Activated T-helper 17 cell treated with anti-CD3 and anti-CD28 coated beads, Interleukin-2, amount 50 U/mL, for 72 hours (primary cell): ENCODE data around the gene STAM. TPM values are rescaled to one million over a fixed set of nuclear protein-coding genes. Genes with fewer than 3 reads are reported as not detected.

Experiments used
- ATAC-seq: fragments of 150-1000 bp; cut with Tn5 transposase; replicated peaks from 2 replicates; pipeline ENCODE4 v1.10.0; 2021; ENCODE audit warnings: mild to moderate bottlenecking, moderate library complexity
- H3K27ac Mint-ChIP-seq: one replicate; pipeline ENCODE4 v1.8.0; 2022; ENCODE audit warnings: mixed read lengths
- H3K27me3 Mint-ChIP-seq: one replicate; pipeline ENCODE4 v1.8.0; 2022; ENCODE audit warnings: mixed read lengths
- H3K36me3 Mint-ChIP-seq: one replicate; pipeline ENCODE4 v1.8.0; 2022; ENCODE audit warnings: low read depth, mild to moderate bottlenecking, mixed read lengths
- H3K4me1 Mint-ChIP-seq: one replicate; pipeline ENCODE4 v1.8.0; 2022; ENCODE audit warnings: mixed read lengths
- H3K4me3 Mint-ChIP-seq: one replicate; pipeline ENCODE4 v1.8.0; 2022; ENCODE audit warnings: mild to moderate bottlenecking, mixed read lengths
- H3K9me3 Mint-ChIP-seq: one replicate; pipeline ENCODE4 v1.8.0; 2022; ENCODE audit warnings: mixed read lengths
- total RNA-seq, 2 donors: library from RNA; stranded (reverse); gene quantifications; one replicate each; pipeline ENCODE4 v1.2.3, GENCODE V29; 2022

The STAM gene
- total RNA-seq, 2 donors from 2014 or later = 27.0 to 35.4 TPM

DNA sequence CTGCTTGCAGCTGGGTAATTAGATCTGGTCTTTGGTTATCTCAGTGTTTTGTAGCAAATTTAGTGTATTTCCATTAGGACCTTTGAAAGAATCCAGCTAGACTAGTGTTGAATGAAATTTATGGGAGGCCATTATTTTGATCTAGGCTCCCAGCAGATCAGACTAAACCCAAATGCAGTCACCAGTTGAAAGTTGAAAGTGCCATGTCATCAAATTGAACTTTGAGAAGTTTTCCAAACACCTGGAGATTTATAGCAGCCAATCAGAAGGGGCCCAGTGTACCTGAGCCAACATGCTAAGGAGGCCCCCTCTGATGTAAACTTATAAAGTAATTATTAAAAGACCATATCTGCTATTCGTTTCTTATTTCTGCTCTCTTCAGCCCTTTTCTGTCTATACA, 96.7 kb downstream of the STAM start:
- no peak overlapping the region for H3K27ac Mint-ChIP-seq
- H3K9me3 Mint-ChIP-seq = no peaks in the 10 kb centered on the region
- no peaks in the 10 kb centered on the region for H3K27me3 Mint-ChIP-seq
- H3K36me3 Mint-ChIP-seq = no peaks in the 10 kb centered on the region
- no peak overlapping the region for H3K4me3 Mint-ChIP-seq
- no peaks in the 10 kb centered on the region for H3K4me1 Mint-ChIP-seq
- no peak for ATAC-seq

DNA sequence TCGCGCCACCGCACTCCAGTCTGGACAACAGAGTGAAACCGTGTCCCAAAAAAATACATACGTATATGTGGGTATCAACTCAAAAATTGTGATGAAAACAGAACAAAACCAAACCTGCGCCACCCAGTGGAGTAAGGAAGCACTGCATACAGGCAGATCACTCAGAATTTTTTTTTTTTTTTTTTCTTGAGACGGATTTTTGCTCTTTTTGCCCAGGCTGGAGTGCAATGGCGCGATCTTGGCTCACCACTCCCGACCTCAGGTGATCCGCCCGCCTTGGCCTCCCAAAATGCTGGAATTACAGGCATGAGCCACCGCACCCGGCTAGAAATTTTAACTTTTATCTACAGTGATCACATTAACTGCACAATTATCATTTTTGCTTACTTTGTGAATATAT, 99.0 kb downstream of the STAM start:
- Mint-ChIP-seq H3K9me3 (no peaks in the 10 kb centered on the region), H3K4me3 (no peak overlapping the region), H3K27me3 (no peaks in the 10 kb centered on the region), H3K27ac (no peak overlapping the region), H3K36me3 (no peaks in the 10 kb centered on the region), H3K4me1 (no peaks in the 10 kb centered on the region)
- peak; percentile 26 for ATAC-seq

DNA sequence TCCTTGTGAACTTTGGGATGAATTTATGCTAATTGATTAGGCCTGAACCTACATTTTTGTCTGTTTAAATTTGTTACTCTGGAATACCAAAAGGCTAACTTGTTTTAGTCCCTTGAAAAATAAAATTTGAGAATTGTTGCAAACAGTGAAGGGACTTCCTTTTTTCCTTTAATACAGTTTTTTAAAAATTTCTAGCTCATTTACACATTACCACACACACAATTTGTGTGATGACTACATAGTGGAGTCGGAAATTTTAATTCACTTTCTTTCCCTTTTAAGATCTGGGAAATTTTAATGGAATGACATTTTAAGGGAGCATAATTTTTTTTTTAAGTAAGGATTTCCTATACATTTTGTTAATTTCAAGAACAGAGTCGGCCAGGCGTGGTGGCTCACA, 99.5 kb downstream of the STAM start:
- no peaks in the 10 kb centered on the region for H3K27me3 Mint-ChIP-seq

DNA sequence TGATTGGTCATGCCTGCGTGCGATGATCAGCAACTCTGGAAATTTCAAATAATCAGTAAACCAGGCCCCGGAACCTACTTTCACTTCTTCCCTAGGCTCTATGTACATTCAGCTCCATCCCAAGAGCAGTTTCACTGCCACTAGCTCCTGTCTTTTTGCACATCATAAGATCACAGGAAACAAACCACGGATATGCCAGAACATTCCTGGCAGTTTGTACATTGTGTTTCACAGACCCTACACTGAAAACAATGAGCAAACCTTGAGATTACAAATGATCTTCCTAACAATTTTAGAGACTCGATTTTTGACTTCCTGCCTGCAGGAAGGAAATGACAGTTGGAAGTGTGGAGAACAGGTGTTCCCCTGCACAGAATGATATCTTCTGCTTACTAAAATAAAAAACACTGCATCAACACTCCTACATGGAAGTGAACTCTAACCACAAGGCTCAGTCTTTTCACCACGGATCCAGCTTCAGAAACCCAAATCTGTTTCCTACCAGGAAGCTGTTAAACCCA, 100.5 kb downstream of the STAM start:
- H3K4me1 Mint-ChIP-seq = no peaks in the 10 kb centered on the region
- no peak overlapping the region for H3K27ac Mint-ChIP-seq
- H3K4me3 Mint-ChIP-seq = no peak overlapping the region
- H3K9me3 Mint-ChIP-seq = no peaks in the 10 kb centered on the region
- H3K27me3 Mint-ChIP-seq = no peaks in the 10 kb centered on the region
- no peaks in the 10 kb centered on the region for H3K36me3 Mint-ChIP-seq
- no peak for ATAC-seq

More for the DNA sequence above, 99.5 kb downstream of the STAM start:
- ATAC-seq = no peak
- H3K36me3 Mint-ChIP-seq = no peaks in the 10 kb centered on the region
- no peak overlapping the region for H3K27ac Mint-ChIP-seq
- H3K4me3 Mint-ChIP-seq = no peak overlapping the region
- H3K9me3 Mint-ChIP-seq = no peaks in the 10 kb centered on the region
- no peaks in the 10 kb centered on the region for H3K4me1 Mint-ChIP-seq

DNA sequence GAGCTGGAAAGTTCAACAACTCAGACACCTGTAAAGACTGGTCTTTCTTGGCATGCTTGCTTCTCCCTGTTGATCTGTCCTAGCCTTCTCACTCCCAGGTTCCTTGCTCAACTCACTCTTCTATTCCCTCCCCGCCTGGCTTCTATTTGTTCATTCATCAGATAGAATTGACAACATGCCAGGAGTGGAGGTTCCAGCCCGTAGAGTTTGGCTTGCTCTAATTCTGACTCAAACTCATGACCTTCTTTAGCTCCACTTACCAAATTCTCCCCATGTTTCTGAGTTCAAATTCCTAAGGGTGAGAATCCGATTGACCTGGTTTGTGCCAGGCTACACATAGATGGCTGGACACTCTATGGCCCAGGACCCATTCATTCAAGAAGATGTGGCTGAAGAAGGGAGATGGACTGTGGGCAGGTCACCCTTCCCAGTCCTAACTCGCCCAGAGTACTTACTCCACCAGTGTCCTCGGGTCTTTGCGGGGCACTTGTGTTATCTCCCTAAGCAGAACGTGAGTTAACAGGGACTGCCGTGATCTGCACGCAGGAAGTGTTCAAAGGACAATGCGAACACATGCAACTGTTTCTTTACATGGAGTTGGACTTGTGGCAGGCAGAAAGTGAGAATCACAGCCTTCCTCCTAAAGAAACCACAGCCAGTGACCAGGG, 104.1 kb downstream of the STAM start:
- H3K27me3 Mint-ChIP-seq = no peaks in the 10 kb centered on the region
- ATAC-seq = no peak
- H3K9me3 Mint-ChIP-seq = no peaks in the 10 kb centered on the region
- no peaks in the 10 kb centered on the region for H3K36me3 Mint-ChIP-seq
- no peaks in the 10 kb centered on the region for H3K4me1 Mint-ChIP-seq
- no peak overlapping the region for H3K27ac Mint-ChIP-seq
- H3K4me3 Mint-ChIP-seq = no peak overlapping the region

DNA sequence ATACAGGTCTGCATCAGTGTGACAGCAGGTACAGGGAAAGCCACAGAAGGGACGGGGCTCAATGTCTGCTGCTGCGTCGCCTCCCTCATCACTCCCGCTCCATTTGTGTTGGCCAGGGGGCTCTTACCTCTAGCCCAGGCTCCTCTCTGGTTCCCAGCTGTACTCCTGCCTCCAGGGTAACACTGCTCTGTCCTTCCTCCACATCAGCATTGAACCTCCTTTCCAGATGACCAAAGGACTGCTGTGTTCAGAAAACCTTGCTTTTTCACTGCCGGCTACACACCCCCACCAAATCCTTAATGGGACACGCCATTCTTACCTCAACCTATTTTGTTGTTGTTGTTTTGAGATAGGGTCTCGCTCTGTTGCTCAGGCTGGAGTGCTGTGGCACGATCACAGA, 105.9 kb downstream of the STAM start:
- H3K27ac Mint-ChIP-seq = peak overlapping the region; percentile 12
- H3K27me3 Mint-ChIP-seq = no peaks in the 10 kb centered on the region
- no peaks in the 10 kb centered on the region for H3K36me3 Mint-ChIP-seq
- H3K4me1 Mint-ChIP-seq = no peaks in the 10 kb centered on the region
- no peaks in the 10 kb centered on the region for H3K9me3 Mint-ChIP-seq
- ATAC-seq = no peak
- H3K4me3 Mint-ChIP-seq = no peak overlapping the region

DNA sequence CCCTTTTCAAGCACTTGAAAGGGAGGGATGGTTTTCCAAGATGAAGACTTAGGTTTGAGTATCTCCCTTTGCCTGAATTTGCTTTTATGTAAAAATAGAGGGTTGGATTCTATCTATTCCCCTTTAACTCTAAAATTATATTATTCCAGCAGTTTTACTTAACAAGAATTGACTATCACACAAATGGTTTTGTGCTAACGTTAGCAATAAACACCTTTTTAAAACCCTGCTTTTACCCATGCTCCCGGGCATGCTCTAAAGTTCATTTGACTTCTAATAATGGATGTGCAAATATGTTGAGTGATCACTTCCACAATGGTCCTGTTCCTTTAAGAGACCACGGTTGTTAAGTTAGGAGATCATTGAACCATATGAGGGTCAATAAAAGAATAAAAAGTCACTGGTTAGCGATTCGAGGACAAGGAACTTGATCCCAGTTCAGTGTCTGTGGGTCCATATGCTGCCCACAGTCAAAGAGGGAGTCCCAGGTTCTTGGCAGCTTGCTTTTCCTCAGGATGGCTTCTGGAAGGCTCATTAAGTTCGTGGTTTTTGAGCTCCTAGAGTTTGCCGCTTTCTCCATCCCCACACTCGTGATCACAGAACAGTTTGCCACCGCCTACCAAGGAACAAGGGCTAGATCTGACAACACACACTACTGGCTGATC, 108.0 kb downstream of the STAM start, which contains the start of gene TMEM236:
Gene TMEM236 (plus strand): TSS at position 421 of the 665 bp plus-strand sequence. CDS start 95 bp downstream, at position 516.
- H3K9me3 Mint-ChIP-seq = no peaks in the 10 kb centered on the region
- H3K27me3 Mint-ChIP-seq = no peaks in the 10 kb centered on the region
- H3K27ac Mint-ChIP-seq = no peak within 1 kb of the TSS
- H3K4me3 Mint-ChIP-seq = no peak within 1 kb of the TSS
- no peaks in the 10 kb centered on the region for H3K36me3 Mint-ChIP-seq
- peaks cover 3% of the 10 kb centered on the region for H3K4me1 Mint-ChIP-seq
- no peak for ATAC-seq

DNA sequence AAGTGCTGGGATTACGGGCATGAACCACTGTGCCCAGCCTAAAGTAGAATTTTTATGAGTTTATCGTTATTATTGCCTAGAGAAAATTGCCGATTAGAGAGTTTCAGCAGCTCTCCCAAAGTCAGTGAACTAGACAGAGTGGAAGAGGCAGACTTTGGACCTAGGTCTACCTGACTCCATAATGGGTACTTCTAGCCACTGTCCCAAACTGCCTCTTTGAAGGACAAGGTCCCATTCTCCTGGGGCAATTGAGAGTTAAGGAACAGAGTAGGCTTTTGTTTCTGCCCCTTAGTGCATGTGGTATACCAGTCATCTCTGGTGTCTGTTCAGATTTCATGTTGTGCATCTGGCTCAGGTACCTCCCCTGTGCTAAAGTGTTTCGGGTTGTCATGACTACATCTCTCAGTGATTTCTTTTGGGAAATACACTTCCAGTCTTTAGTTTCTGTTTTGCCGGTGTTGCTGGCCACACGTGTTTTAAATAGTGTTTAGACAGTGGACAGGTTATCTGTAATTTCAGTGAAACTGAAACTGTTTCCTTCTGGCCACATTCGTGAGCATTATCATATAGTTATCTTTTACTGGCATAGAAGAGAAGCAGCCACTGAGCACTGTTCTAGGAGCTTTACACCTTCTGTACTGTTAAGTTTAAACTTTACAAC, 112.7 kb downstream of the STAM start:
- ATAC-seq = peak; percentile 78
- Mint-ChIP-seq H3K27ac (no peak overlapping the region), H3K4me3 (no peak overlapping the region), H3K4me1 (peaks cover 4% of the 10 kb centered on the region), H3K36me3 (no peaks in the 10 kb centered on the region), H3K9me3 (no peaks in the 10 kb centered on the region), H3K27me3 (no peaks in the 10 kb centered on the region)

DNA sequence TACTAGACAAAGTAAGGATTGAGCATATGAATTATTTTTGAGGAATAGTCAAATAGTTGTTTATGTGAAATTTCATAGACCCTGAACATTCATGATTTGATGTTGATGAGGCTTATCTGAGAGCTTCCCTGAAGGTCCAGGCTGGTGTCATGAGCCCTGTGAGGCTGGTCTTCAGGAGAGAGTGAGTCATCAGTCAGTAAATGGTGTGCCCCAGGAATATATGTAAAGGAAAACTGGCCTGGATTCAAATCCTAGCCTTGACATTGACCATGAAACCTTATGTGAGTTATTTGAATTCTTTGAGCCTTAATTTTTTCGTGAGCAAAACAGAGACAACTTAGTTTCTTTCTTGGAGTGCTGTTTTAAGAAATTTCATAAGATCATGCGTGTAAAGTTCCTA, 114.2 kb downstream of the STAM start:
- ATAC-seq = no peak
- Mint-ChIP-seq H3K27me3 (no peaks in the 10 kb centered on the region), H3K9me3 (no peaks in the 10 kb centered on the region), H3K27ac (no peak overlapping the region), H3K36me3 (no peaks in the 10 kb centered on the region), H3K4me1 (peaks cover 4% of the 10 kb centered on the region), H3K4me3 (no peak overlapping the region)

DNA sequence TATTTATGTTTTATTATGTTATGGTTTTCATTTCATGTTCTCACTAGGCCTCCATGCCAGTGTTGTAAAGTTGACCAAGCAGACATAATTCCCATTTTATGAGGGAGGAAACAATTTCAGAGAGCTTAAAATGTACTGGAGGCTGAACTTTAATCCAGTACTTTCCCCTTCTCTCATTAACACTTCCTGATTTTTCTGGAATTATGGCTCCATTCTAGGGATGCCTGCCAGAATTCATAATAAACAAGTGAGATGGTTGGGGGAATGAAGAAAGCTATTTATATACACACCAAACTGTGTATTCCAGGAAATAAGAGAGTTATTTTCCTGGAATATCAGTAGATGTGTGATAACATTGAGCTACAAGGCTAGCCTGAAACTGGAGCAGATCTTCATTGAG, 114.9 kb downstream of the STAM start:
- no peak for ATAC-seq
- no peak overlapping the region for H3K27ac Mint-ChIP-seq
- peaks cover 4% of the 10 kb centered on the region for H3K4me1 Mint-ChIP-seq
- H3K9me3 Mint-ChIP-seq = no peaks in the 10 kb centered on the region
- H3K27me3 Mint-ChIP-seq = no peaks in the 10 kb centered on the region
- no peaks in the 10 kb centered on the region for H3K36me3 Mint-ChIP-seq
- H3K4me3 Mint-ChIP-seq = no peak overlapping the region

DNA sequence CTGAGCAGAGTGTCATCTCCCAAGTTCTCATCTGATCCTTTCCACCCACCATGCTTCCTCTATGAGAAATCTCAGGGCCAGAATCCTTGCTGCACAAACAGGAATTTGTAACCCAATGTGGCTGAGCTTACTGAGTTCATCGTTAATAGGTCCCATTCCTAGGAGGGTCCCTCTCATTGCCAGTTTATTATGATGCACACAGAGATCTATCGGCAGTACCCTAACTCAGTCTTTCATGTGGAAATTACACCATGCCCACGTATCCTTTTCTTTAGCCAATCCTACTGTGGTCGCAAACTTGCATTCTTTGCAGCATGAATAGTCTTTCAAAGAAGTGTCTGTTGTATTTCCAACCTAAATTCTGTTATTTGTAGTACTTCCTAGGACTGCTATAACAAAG, 120.2 kb downstream of the STAM start:
- ATAC-seq = no peak
- Mint-ChIP-seq H3K9me3 (peaks cover 3% of the 10 kb centered on the region), H3K27ac (no peak overlapping the region), H3K4me3 (no peak overlapping the region), H3K36me3 (no peaks in the 10 kb centered on the region), H3K27me3 (peaks cover 11% of the 10 kb centered on the region), H3K4me1 (no peaks in the 10 kb centered on the region)

DNA sequence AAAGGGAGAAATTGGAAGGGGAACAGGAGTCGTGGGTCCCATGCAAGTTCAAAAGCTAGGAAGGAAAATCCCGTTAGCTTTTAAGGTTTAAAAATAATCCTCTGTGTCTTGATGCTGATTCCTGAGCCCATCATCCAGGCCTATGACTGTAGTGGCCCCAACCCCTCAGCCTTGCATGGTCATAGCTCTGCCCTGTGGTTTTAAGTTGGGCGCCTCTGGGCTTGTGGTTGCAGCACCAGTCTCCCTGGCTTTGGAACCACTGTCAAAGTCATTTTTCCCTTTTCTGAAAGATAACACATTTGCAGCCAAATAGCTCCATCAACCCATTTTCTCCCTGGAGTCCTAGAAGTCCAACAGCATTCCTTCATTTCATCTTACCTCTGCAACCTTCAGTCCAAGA, 121.7 kb downstream of the STAM start:
- Mint-ChIP-seq H3K4me3 (no peak overlapping the region), H3K27ac (no peak overlapping the region), H3K27me3 (peaks cover 13% of the 10 kb centered on the region), H3K4me1 (no peaks in the 10 kb centered on the region), H3K9me3 (peaks cover 3% of the 10 kb centered on the region), H3K36me3 (no peaks in the 10 kb centered on the region)
- ATAC-seq = no peak
